ENCODE results near the gene KIRREL3. TPM values are rescaled to one million over a fixed set of nuclear protein-coding genes. Genes with fewer than 3 reads are reported as not detected.

Gene KIRREL3
- total and polyA plus RNA-seq, 2 of the 4 experiments (the other 2 are of a cell fraction) = 10.9 to 15.9 TPM

- Histone ChIP-seq H3K4me2 (ENCODE audit: low read depth, low read length) (no peak overlapping the region), H3K4me3 (ENCODE audit: insufficient read depth, low read depth, low read length) (no peak overlapping the region), H2AFZ (replicated peaks; ENCODE audit: low read length, poor library complexity) (no peak overlapping the region), H3K79me1 (ENCODE audit: low read depth in 1 of 2, low read length in 2 of 2) (0 out of 4 replicates have a peak, but pooled peaks cover 0 to 2% of the 10 kb centered on the region in 2 experiments), H4K91ac (ENCODE audit: insufficient read depth, low read depth, low read length) (no peak overlapping the region), H4K5ac (ENCODE audit: low read depth, low read length) (no peak overlapping the region), H2BK20ac (ENCODE audit: low read depth, low read length) (no peak overlapping the region), H2BK5ac (ENCODE audit: low read depth, low read length, poor library complexity, severe bottlenecking) (no peak overlapping the region), H2AK9ac (replicated peaks; ENCODE audit: low read depth, low read length, poor library complexity) (no peak overlapping the region), H4K8ac (ENCODE audit: low read depth in 2 of 2, low read length in 2 of 2) (no peak overlapping the region), H3K36me3 (ENCODE audit: control insufficient read depth, insufficient read depth, low read length) (no peaks in the 10 kb centered on the region), H3K4me1 (ENCODE audit: control insufficient read depth, insufficient read depth, low read length) (peaks cover 3% of the 10 kb centered on the region), H3K9me1 (ENCODE audit: insufficient read depth, low read length) (peaks cover 9% of the 10 kb centered on the region), H3K14ac (replicated peaks; ENCODE audit: low read depth, low read length) (no peak overlapping the region), H2BK15ac (ENCODE audit: low read depth, low read length) (no peak overlapping the region), H3K23ac (ENCODE audit: low read depth, low read length) (no peak overlapping the region), H3K4ac (ENCODE audit: low read depth, low read length) (no peak overlapping the region), H3K27me3 (ENCODE audit: control insufficient read depth, insufficient read depth, low read length) (no peaks in the 10 kb centered on the region), H3K9ac (ENCODE audit: low read depth, low read length) (no peak overlapping the region), H2AK5ac (ENCODE audit: low read depth, low read length) (no peak overlapping the region), H3K18ac (ENCODE audit: low read depth, low read length) (no peak overlapping the region), H4K20me1 (ENCODE audit: insufficient read depth, low read length) (peaks cover 27% of the 10 kb centered on the region; the same call in 1 of the 2 replicates), H3K9me3 (ENCODE audit: control insufficient read depth, insufficient read depth, low read length) (no peaks in the 10 kb centered on the region), H3K56ac (ENCODE audit: extremely low read depth, insufficient read depth, low read length) (no peak overlapping the region), H3K27ac (ENCODE audit: insufficient read depth, low read length) (no peak overlapping the region), H2BK120ac (ENCODE audit: low read depth, low read length) (no peak overlapping the region)
- in situ Hi-C loops (cut with MboI; ENCODE audit: low sequenced_read_pairs) = no loop called here
- no peak for TF ChIP-seq USF2 (IDR thresholded peaks at IDR 0.05; ENCODE audit: low read depth, low read length)
- TF ChIP-seq CTCF (conservative IDR thresholded peaks at IDR 0.05; ENCODE audit: low read depth, low read length) = no peak
- TF ChIP-seq CHD1 (IDR thresholded peaks at IDR 0.05; ENCODE audit: low read depth, low read length) = no peak
- no peak for TF ChIP-seq RFX5 (IDR thresholded peaks at IDR 0.05; ENCODE audit: low read depth, low read length)
- no peak for TF ChIP-seq CEBPB (IDR thresholded peaks at IDR 0.05; ENCODE audit: low read depth, low read length)
- no peak for TF ChIP-seq RCOR1 (IDR thresholded peaks at IDR 0.05; ENCODE audit: insufficient replicate concordance, low read length)
- no peak for TF ChIP-seq RAD21 (IDR thresholded peaks at IDR 0.05; ENCODE audit: low read length)
- TF ChIP-seq BHLHE40 (IDR thresholded peaks at IDR 0.05; ENCODE audit: low read depth, low read length) = no peak
- no peak for TF ChIP-seq FOS (IDR thresholded peaks at IDR 0.05; ENCODE audit: low read depth, low read length)
- no peak for TF ChIP-seq MXI1 (IDR thresholded peaks at IDR 0.05; ENCODE audit: borderline replicate concordance, low read depth, low read length)
- no peak for TF ChIP-seq MAZ (IDR thresholded peaks at IDR 0.05; ENCODE audit: borderline replicate concordance, low read depth, low read length)
- no peak for TF ChIP-seq POLR2A (IDR thresholded peaks at IDR 0.05; ENCODE audit: low read depth, low read length)
- no peak for TF ChIP-seq NFE2L2 (IDR thresholded peaks at IDR 0.05; ENCODE audit: low read depth, low read length)
- TF ChIP-seq ELK1 (IDR thresholded peaks at IDR 0.05; ENCODE audit: borderline replicate concordance, low read depth, low read length) = no peak
- intact Hi-C loops (cut with micrococcal nuclease) = no loop called here
- ChIA-PET CTCF (no interaction called here), POLR2A (ENCODE audit: unreplicated experiment) (no interaction called here)
- dilution Hi-C loops (cut with HindIII; ENCODE audit: low sequenced_read_pairs, unreplicated experiment) = no loop called here
- ATAC-seq (ENCODE audit: low read depth) (no peak), DNase-seq (no peak)
- 83% methylated on average over 1 of the region's 7 CpGs; no CpG with 5 or more reads in 1 of the 2 experiments for WGBS, 2 experiments (ENCODE audit: extremely low coverage in 2 of 2, insufficient read length in 1 of 2)
- no TSS peak for BruUV-seq (replicated peaks)
Measured at GRCh38 chr11:126543691-126544090, 456.9 kb downstream of the KIRREL3 start.

Measured in IMR-90 (cell line).